Midbrain (tissue), 1 donor: ENCODE data around the gene NADK.
"Not testable (repeated sequence)": the region's sequence is repeated elsewhere in the genome, so short reads cannot be mapped to it uniquely, and the experiment has no call there.

Experiments
- DNase-seq: peaks from one replicate; lab custom pipeline; 2025; lab: John Stamatoyannopoulos, UW

NADK gene

DNA sequence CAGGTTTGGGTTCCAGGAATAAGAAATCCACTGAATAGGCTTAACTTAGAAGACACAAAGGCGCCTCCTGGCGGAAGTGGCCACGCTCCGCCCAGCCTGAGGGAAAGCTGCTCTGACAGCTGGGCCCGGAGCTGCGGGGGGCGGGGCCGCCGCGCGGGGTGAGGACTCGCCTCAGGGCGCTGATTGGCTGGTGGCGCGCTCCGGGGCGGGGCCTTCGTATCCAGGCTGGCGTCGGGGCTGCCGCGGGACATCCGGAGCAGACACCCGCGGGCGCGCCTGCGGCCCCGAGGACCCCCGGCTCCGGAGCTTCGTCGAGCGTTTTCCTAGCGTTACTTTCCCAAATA, 31.7 kb downstream of the NADK start:
- not testable (repeated sequence) for DNase-seq

DNA sequence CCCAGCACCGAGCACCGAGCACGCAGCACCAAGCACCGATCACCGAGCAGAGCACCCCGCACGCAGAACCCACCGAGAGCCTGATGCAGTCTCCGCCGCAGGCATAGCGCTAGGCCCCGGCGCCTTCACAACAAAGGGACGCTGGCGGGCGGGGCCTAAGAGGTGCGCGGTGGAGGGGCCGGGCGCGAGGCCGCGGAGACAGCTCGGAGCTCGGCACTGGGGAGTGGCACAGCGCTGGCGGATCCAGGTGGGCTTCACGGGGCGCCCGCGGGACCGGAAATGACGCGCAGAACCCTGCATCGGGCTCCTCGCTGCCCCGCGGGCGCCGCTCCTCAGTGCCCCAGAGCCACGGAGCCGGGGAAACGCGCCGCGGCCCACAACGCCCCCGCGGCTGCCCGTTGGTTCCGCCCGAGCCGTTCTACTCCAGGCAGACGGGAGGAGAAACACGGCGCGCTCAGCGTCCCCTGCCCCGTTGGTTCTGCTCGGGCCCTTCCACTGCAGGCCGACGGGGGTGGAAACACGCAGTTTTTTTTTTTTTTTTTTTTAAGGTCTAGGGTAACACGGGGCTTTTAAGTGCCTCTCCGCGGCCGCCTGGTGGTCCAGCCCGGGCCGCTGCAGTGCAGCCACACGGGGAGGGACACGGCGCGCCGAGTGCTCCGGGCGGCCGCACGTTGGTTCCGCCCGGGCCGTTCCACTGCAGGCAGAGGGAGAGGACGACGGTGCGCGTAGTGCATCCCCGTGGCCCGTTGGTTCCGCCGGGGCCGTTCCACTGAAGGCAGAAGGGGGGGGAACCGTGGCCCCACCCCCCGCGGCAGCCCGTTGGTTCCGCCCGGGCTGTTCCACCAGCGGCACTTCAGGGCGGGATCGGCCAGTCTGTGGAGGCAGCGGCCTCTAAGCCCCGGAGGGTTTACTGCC, 32.4 kb downstream of the NADK start:
- peak; percentile 76 for DNase-seq

DNA sequence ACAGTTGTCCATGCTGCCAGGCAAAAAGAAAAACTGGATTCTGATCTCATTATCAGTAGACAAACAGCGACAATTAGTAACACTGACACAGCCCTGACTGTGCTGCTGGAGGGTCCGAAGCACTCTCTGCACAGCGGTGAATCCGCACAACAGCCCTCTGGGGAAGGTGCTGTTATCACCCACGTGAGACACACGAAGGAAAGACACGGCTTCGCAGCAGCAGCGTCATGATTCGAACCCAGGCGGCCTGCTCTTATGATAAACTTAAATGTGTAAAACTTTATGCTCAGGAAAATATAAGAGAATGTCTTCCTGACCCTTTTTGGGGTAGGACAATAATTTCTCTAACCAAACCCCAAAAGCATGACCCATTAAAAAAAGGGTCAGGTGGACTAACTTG, 35.7 kb downstream of the NADK start:
- DNase-seq: not testable (repeated sequence)

DNA sequence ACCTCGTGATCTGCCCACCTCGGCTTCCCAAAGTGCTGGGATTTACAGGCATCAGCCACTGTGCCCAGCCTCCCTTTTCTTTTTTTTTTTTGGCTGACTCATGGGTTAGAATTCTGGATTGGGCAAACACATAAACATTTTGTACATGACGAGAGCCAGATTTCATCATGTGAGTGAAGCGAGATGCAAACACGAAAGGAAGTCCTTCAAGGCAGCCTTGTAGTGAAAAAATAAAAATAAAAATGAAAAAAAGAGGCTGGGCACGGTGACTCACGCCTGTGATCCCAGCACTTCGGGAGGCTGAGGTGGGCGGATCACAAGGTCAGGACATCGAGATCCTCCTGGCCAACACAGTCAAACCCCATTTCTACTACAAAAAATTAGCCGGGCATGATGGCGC, 37.3 kb downstream of the NADK start:
- not testable (repeated sequence) for DNase-seq

DNA sequence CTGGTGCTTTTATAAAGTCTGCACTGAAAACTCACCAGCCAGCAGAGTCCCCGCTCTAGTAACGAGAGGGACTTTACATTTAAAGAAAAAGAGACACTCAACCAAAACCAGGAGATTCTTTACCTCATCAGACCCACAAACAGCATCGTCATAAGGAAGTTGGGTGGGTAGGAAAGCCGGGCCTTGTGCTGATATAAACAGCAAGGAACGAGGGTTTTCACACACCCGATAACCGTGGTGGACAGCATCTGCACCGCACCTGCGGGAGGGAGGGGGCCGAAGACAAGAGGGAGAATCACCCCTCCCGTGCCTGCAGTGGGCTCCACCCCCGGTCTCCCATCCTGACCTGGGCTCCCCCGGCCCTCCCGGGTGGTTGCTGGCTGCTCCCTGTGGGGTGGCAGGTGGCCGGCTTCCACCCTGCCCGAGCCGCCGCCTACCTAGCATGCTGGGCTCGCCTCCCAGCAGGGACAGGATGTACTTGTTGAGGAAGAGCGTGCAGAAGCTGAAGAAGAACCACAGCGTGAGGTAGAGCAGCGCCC, 39.4 kb downstream of the NADK start:
- not testable (repeated sequence) for DNase-seq

DNA sequence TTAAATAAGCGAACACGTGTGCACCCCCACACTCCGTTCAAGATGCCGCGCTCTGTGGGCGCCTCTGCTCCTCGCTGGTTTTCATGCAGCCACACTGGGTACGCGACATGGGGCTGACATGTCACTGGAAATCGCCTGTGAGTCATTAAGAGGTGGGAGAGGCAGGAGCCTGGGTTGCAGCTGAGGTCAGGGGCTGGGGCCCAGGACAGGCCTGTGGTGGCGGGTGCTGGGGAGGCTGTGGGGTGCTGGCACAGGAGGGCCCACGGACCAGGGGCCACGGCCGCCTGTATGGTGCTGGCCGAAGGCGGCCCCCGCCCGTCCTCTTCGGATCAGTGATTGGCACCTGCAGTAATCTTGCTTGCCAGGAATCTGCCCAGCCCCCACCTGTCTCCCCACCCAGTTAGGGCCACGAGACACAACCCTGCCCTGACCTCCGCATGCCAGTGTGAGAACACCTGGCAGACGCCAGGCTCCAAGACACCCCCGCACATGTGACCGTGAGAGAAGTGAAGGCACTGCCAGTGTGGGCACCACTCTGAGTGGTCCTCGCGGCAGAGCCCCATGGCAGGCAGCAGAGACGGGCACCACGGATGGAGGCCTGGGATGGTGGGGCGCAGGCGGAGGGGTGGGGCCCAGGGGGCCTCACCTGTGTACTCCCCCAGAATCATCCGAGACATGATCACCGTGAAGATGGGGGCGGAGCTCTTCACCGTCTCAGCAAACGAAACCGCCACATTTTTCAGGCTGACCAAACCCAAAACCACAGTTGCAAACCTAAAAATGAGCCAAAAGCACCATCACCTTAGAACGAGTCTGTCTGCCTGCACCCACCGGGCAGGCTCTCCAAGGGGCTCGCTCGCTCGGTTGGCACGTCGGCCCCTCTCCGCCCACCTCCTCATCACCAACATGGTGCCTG, 40.3 kb downstream of the NADK start:
- not testable (repeated sequence) for DNase-seq

DNA sequence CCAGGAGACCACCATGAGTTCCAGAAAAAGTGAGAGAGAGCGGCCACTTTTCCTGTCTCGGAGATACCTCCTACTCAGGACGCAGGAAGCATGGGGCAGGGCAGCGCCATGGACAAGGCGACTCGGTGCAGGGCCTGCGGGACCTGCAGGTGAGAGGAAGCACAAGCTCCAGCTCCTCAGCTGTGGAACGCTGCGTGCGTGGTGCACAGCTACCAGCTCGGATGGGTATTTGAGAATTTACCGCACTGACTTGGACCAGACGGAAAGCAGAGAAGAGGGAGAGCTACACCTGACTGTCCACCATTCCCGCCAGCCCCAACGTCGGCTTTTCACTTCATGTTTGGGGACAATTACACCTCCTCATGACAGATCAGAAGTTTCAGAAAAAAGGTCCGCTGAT, 45.9 kb downstream of the NADK start:
- DNase-seq: no peak

DNA sequence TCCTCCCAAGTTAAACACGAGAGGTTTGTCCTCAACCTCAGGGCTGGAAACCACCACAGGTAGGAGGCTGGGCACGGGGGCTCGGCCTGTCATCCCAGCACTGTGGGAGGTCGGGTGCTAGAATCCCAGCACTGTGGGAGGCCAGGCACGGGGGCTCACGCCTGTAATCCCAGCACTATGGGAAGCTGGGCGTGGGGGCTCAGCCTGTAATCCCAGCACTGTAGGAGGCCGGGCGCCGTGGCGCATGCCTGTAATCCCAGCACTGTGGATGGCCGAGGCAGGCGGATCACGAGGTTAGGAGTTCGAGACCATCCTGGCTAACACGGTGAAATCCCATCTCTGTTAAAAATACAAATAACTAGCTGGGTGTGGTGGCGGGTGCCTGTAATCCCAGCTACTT, 47.4 kb downstream of the NADK start:
- DNase-seq: no peak

DNA sequence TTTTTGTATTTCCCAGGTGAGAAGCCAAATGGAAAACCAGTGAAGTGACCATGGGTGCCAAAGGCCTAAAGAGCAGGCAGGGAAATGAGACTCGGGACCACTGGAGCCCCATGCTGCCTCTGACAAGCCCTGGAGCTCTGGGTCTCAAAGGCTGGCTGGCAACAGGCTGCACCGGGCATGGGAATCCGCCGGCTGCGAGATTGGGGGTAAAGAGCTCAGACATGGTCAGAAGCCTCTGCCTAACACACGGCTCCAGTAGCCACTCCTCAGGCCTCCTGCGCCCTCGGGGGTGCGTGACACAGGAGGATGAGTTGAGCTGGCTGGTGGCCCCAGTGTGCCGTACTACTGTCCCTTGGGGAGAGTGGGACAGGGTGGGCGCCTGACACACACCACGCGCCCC, 48.0 kb downstream of the NADK start:
- not testable (repeated sequence) for DNase-seq

DNA sequence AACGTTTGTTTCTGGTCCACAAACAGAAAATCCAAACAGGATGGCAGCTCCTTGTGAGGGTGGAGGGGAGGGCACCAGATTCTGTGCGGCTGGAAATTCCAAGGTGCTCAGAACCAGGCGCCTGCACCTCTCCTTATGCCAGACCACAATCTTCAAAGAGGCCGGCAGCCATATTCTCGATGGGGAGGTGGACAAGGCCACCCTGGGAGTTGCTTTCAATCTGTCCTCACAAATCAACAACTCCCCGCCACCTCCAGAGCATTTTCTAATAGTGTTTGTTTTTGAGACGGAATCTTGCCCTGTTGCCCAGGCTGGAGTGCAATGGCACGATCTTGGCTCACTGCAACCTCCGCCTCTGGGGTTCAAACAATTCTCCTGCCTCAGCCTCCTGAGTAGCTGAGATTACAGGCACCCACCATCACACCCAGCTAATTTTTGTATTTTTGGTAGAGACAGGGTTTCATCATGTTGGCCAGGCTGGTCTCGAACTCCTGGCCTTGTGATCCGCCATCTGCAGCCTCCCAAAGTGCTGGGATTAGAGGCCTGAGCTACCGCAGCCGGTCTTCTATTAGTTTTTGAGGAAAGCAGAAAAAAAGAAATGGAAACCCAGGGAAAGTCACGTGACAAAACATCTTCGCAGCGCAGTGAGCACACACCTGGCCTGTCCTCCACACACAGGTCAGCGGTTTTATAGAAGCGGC, 49.0 kb downstream of the NADK start:
- DNase-seq: not testable (repeated sequence)

DNA sequence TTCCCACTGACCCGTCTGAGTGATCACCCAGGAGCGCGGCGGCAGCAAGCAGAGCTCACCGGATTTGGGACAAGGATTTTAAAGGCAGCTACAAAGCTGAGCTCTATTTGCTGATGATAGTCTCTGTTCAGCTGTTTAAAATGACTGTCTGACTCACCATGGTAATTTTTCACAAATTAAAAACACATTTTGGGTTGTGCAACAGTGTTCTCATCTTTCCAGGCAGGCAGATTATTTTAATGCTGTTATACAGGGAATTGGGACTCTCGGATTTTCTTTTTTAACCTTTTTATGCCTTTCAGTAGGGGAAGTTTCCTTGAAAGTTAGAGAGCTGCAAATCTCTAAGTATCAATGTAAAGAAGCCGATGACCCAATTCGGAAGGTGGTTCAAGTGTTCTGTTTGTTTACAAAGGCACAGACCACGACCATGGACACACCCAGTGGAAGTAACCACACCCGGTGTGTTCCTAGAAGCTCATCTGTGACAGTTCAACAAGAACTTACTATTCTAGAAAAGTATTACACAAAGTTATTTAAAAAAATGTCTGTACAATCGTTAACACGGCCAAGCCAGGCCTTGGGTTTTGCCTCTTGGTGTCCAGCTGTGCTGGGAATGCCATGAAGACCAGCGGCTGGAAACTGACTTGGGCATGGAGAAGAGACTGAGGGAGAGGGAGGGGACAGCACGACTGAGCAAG, 49.8 kb downstream of the NADK start:
- DNase-seq: not testable (repeated sequence)

DNA sequence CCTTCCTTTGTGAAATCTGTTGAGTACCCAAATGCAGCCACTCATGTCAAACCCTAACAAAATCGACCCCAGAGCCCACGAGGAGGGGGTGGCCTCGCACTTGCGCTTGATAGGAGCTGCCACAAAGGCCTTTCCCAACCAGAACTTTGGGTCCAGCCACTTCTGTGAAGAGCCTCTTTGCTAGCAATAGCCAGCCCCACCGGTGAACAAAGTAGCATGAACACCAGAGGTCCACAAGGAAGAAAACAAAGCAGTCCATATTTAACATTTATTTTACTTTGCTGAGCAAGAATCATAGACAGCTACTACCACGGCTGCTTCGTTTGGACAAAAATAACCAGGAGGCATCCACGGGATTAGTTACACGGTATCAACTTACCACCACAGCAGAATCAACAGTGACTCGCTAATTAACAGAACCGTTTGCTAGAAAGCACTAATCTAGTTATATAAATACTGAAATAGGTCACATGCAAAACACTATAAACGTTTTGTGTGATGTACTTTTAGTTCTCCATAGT, 51.1 kb downstream of the NADK start:
- DNase-seq: not testable (repeated sequence)

DNA sequence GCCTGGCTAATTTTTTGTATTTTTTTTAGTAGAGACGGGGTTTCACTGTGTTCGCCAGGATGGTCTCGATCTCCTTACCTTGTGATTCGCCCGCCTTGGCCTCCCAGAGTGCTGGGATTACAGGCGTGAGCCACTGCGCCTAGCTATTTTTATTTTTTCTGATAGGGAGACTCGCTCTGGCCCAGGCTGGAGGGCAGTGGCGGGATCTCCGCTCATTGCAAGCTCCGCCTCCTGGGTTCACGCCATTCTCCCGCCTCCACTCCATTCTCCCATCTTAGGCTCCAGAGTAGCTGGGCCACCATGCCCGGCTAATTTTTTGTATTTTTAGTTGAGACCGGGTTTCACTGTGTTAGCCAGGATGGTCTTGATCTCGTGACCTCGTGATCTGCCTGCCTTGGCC, 52.2 kb downstream of the NADK start:
- not testable (repeated sequence) for DNase-seq

DNA sequence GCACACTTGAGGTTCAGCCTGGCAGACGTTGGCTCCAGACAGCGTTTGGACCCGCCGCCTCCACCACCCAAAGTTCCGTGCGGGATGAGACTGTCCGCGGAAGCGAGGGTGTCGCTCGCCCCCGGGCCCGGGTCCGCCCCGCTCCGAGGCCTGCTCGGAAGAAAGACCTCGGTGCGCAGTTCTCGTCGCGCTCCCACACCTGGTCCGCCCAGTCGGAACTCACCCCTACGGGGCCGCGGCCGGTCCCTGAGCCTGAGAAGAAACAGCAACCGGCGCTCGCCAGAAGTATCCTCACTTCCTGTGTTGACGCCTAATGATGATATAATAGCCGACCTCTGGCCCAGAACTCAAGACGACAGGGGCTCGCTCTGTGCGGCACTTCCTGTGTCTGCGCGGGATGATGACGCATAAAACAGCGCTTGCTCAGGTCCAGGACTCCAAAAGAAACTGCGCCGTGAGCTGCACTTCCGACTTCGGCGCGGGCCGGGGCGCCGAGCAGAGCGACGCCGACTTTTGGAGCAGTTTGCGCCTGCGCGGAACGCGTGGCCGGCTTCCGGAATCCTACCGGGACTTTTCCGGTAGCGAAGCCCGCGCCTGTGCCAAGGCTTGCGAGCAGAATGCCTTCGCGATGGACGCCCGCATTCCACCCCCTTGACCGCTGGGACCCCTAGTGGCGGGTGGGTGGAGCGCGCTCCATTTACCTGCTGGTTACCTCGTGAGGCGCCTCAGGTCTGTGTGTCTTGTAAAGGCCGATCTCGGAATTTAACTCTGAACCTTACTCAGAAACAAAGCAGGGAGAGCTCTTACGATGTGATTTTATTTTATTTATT, 54.0 kb downstream of the NADK start, which contains the start of gene CDK11A:
Gene CDK11A (minus strand): TSS at position 323 of the 830 bp plus-strand sequence. CDS start 1,539 bp downstream, outside the sequence.
- peak; percentile 96 for DNase-seq

DNA sequence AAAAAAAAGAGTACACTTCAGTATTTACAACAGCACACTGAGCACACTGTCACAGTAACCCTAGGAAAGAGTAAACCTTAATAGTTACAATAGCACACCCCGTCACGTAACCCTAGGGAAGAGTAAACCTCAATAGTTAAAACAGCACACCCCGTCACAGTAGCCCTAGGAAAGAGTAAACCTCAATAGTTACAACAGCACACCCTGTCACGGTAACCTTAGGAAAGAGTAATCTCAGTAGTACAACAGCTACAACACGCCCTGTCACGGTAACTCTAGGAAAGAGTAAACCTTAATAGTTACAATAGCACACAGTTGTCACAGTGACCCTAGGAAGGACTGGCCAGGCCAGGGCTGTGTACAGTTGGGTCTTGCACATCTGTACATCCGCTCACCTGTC, 57.1 kb downstream of the NADK start:
- no peak for DNase-seq

DNA sequence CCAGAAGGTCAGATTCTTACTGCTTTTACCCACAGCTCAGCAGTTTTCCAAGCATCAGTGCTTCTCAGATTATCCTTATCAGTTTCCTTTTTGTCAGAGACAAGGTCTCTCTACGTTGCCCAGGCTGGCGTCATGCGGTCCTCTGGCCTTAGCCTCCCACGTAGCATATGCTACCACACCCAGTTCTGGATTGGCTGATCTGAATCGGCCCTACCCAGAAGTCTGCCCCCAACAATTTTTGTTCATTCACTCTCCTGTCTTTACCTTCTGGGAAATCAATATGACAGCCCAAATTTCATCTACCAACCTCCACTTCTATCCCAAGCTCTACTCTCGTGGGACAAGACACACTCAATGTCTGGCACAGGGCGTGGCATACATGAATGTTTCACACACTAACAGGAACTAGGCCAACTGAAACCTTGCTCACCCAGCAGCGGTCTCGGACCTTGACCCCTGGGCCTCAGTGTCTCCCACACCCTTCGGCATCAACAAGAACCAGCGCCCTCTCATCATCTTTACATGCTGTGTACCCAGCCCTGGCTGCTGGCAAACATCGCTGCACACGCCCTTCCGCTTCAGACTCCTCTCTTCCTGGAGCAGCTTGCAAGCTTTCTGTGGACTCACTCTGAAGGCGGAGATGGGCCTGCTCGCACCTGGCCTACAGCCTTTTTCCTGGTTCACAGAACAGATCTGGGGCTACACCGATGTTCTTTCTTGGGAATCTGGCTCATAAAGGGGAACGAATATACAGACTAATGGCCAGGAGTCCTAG, 63.0 kb downstream of the NADK start:
- not testable (repeated sequence) for DNase-seq

DNA sequence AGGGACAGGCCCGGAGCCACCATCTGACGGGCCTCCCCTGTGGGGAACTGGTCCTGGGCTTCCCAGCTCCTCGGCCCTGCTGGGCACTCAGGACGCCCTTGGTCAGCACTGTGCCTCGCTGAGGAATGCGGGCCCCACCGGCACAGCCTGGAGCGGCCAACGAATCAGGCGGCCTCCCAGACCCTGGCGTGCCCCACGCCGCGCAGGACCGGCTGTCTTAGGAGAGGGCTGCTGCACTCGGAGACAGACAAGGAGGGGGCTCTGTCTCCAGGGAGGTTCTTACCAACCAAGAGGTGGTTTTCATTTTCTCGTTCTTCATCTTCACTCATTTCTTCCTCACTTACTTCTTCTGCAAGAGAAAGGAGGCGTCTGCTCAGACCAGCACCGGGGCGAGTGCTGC, 70.4 kb downstream of the NADK start:
- DNase-seq: not testable (repeated sequence)

DNA sequence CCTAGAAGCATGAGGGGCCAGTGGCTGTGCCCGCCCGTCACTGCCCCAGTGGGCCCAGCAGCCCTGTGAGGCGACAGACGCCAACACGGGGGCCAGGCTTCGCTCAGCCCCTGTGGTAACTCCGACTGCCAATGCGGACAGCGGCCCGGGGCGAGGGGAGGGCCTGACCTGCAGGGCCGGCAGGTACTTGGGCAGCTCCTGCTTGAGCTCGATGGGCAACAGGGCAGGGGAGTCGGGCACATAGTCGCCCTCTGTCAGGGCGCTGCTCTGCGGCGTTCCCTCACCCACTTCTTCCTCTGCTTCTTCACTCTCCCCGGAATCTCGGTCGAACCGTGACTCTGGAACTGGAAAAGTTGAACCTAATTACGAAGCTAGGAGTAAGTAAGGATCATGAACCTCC, 71.0 kb downstream of the NADK start:
- not testable (repeated sequence) for DNase-seq

DNA sequence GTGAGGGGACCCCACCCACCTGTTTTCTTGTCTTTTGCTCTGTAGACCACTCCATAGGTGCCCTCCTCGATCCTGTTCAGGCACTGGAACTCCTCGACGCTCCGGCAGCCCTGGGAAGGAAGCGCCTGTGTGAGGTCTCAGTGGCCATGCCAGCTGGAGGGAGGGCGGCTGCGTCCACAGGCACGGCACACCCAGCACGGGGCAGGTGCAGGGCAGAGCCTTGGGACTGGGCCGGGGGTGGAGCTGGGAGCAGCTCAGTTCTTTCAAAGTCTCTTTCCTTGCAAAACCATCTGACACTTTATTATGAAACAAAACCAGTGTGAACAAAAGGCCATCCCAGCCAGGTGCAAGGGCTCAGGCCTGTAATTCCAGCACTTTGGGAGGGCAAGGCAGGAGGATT, 72.6 kb downstream of the NADK start:
- not testable (repeated sequence) for DNase-seq
